Type B pancreatic cell (in vitro differentiated cells): ENCODE data around the gene FBP2. TPM values are rescaled to one million over a fixed set of nuclear protein-coding genes. Genes with fewer than 3 reads are reported as not detected.
A peak's percentile ranks its signal among the peaks of the same experiment; 100 is the strongest.

ENCODE experiments used
- DNase-seq: peaks from one replicate; pipeline ENCODE4 v3.0.0; 2021; ENCODE audit warnings: mixed read lengths; ENCODE audit not compliant: unreplicated experiment; ENCODE audit errors: extremely low spot score
- H3K27ac Mint-ChIP-seq: 2 replicates; pipeline ENCODE4 v1.8.0; 2021; ENCODE audit warnings: mild to moderate bottlenecking, mixed read lengths
- H3K27me3 Mint-ChIP-seq: 2 replicates; pipeline ENCODE4 v1.8.0; 2021; ENCODE audit warnings: mixed read lengths
- H3K36me3 Mint-ChIP-seq: 2 replicates; pipeline ENCODE4 v1.8.0; 2021; ENCODE audit warnings: mixed read lengths
- H3K4me1 Mint-ChIP-seq: one replicate; pipeline ENCODE4 v1.8.0; 2021; ENCODE audit warnings: mixed read lengths; ENCODE audit not compliant: unreplicated experiment
- H3K4me3 Mint-ChIP-seq: 2 replicates; pipeline ENCODE4 v1.8.0; 2021; ENCODE audit warnings: mild to moderate bottlenecking, mixed read lengths
- H3K9me3 Mint-ChIP-seq: 2 replicates; pipeline ENCODE4 v1.8.0; 2021; ENCODE audit warnings: mixed read lengths
- CTCF ChIP-seq: fragments of 200-600 bp; sonication (generic); conservative IDR thresholded peaks from 2 replicates; pipeline ENCODE4 v1.5.0; 2021; ENCODE audit warnings: antibody characterized with exemption, mild to moderate bottlenecking
- total RNA-seq: library from RNA; stranded (reverse); gene quantifications from 2 replicates; pipeline ENCODE4 v1.2.1, GENCODE V29; 2021; ENCODE audit warnings: low replicate concordance

FBP2 gene
- total RNA-seq, 1 donor from 2014 or later = not detected

GRCh38 chr9:94638335-94639060 is 44.9 kb upstream of the FBP2 start:
- H3K27ac Mint-ChIP-seq = peak overlapping the region; percentile 51
- TF ChIP-seq CTCF = no peak
- no peaks in the 10 kb centered on the region for H3K4me1 Mint-ChIP-seq
- DNase-seq = no peak
- H3K36me3 Mint-ChIP-seq = no peaks in the 10 kb centered on the region
- peaks cover 48% of the 10 kb centered on the region for H3K27me3 Mint-ChIP-seq
- peak overlapping the region; percentile 90 for H3K4me3 Mint-ChIP-seq
- no peaks in the 10 kb centered on the region for H3K9me3 Mint-ChIP-seq

- Mint-ChIP-seq H3K4me3 (no peak overlapping the region), H3K27ac (no peak overlapping the region), H3K9me3 (no peaks in the 10 kb centered on the region), H3K36me3 (no peaks in the 10 kb centered on the region), H3K27me3 (peaks cover 17% of the 10 kb centered on the region), H3K4me1 (peaks cover 26% of the 10 kb centered on the region)
- TF ChIP-seq CTCF = no peak
- no peak for DNase-seq
These were observed 39.1 kb upstream of the FBP2 start for GRCh38 chr9:94632737-94633136.

GRCh38 chr9:94631599-94631998 is 38.0 kb upstream of the FBP2 start:
- no peak for DNase-seq
- TF ChIP-seq CTCF = no peak
- Mint-ChIP-seq H3K9me3 (no peaks in the 10 kb centered on the region), H3K27me3 (peaks cover 8% of the 10 kb centered on the region), H3K36me3 (no peaks in the 10 kb centered on the region), H3K27ac (peak overlapping the region; percentile 62), H3K4me3 (peak overlapping the region; percentile 33), H3K4me1 (peaks cover 26% of the 10 kb centered on the region)

GRCh38 chr9:94630833-94631232 is 37.2 kb upstream of the FBP2 start:
- H3K4me1 Mint-ChIP-seq = peaks cover 26% of the 10 kb centered on the region
- no peak for DNase-seq
- no peaks in the 10 kb centered on the region for H3K9me3 Mint-ChIP-seq
- H3K27ac Mint-ChIP-seq = peak overlapping the region; percentile 56
- H3K27me3 Mint-ChIP-seq = peaks cover 6% of the 10 kb centered on the region
- peak overlapping the region; percentile 11 for H3K4me3 Mint-ChIP-seq
- H3K36me3 Mint-ChIP-seq = no peaks in the 10 kb centered on the region
- TF ChIP-seq CTCF = no peak

- no peak for TF ChIP-seq CTCF
- peak overlapping the region; percentile 51 for H3K4me3 Mint-ChIP-seq
- peaks cover under 1% of the 10 kb centered on the region for H3K27me3 Mint-ChIP-seq
- no peaks in the 10 kb centered on the region for H3K9me3 Mint-ChIP-seq
- no peak for DNase-seq
- no peaks in the 10 kb centered on the region for H3K36me3 Mint-ChIP-seq
- H3K4me1 Mint-ChIP-seq = peaks cover 26% of the 10 kb centered on the region
- H3K27ac Mint-ChIP-seq = peak overlapping the region; percentile 56
These were observed 36.7 kb upstream of the FBP2 start for GRCh38 chr9:94630281-94630680.
